NCI-H82 treated with DMSO at 0.1 percent for 48 hours (cell line): ENCODE results near the gene TENM4.

Experiments
- DNase-seq: peaks from one replicate; lab custom pipeline; 2025; ENCODE audit not compliant: unreplicated experiment; lab: John Stamatoyannopoulos, UW

TENM4 gene

DNA sequence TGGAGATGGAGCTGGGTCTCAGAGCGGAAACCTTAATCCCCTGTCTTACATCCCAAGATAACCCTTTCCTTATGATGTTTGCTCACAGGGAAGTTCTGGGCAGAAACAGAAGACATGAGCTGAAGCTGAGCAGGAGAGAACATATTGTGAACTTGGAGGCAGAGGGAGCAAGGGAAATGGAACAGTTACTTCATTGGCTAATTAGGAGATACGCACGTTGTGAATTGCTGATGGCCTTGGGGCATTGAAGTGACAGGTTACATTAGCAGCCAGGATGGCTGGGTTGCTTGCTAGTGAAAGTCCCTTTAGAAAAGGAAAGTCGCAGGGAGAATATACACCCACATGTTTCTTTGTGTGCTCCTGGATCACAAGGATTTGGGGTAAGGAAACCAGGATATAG, 48.7 kb downstream of the TENM4 start:
- DNase-seq: no peak

DNA sequence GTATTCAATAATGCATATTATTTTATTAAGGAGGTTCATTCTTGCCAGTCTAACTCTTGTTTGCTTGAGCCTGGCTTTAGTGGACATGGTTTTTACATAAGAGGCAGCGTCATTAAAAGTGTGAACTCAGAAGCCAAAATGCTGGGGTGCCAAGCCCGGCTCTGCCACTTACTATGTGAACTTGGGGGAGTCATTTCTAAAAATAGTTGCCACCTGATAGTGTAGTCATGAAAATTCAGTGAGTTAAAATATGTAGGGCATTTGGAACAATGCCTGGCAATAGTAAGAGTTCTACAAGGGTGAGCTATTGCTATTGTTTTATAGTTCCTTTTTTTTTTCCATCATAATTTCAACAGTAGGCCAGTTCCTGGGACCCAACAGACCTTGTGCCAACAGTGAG, 49.9 kb downstream of the TENM4 start:
- DNase-seq: no peak

DNA sequence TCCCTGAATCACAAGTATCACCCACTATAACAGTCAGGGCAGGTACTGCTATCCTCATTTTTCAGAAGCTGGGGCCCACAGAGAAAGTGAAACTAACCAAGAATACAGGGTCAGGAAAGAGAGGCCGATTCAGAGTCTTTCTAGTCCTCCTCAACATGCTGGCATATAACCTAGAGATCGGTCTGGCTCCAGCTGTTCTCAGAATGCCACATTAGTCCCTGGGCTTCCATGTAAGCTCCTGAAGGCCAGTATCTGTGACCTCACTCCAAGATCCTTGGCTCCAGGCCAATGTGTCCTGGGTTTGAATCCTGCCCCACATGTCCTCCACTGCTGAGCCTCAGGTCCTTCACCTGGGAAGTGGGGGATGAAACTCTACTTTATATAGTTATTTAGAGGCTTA, 50.4 kb downstream of the TENM4 start:
- DNase-seq: no peak

DNA sequence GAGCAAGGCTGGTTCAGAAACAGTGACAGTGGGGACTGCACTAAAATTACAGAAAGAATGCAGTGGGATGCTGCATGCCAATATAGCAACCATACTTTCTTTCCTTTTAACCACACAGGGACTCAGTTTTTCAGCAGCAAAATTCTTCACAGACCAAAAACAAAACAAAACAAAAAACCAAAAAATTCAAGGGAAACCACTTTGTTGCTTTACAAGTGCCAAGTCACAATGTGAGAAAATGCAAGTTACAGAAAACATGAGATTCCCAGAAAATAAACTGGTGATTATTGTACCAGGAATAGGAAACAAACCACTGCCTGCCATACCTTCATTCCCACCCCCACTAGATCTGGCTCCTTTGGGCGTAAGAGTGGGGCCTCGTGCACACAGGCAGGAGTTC, 52.6 kb downstream of the TENM4 start:
- DNase-seq: no peak

DNA sequence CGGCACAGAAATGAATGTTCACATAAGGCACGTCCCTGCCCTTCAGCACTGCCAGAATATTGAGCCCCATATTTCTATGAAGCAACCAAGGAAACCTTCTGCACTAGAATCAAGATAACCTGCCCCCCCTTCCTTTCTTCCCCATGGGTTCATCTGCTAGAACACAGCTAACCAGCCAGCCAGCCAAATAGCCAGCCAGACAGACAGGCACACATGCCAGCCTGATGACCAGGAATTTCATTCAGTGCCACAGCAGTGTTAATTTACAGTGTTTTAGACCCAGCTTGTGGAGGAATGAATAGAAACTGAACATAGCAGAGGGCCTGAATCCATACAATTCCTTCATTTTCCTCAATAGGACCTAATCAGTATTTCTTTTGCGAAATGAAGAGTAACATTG, 57.0 kb downstream of the TENM4 start:
- DNase-seq: no peak

DNA sequence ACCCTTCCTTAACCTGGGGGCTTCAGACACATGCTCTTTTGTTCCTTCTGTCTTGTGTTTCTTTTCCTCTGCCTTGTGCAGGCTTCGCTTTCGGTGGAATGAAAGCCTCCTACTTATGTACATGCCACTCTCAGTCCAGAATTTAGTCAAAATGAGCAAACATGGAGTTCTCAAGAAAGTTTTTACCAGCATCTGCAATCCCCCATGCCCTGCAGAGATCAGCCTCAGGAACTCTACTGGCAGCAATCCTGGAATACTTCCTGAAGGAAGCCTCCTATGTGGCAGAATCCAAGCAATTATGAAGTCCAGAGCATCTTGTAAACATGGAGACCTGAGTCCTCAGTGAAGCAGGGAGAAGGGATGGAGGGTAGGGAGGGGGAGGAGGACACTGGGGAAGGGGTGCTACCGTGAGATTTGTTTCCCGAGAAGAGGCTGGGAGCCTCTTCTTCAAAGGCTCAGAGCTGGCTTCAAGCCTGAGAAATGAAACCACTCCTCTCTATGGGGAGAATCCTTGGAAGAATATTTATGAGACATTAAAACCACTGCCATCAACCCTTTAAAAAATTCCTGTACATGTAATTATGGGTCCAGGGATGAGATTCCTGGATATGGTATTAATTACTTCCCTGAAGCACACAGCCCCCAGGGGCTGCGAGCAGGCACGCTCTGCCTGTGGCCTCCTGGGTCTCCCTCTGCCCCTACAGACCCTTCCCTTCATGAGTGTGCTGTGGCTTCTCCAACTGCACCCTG, 58.4 kb downstream of the TENM4 start:
- DNase-seq: no peak

DNA sequence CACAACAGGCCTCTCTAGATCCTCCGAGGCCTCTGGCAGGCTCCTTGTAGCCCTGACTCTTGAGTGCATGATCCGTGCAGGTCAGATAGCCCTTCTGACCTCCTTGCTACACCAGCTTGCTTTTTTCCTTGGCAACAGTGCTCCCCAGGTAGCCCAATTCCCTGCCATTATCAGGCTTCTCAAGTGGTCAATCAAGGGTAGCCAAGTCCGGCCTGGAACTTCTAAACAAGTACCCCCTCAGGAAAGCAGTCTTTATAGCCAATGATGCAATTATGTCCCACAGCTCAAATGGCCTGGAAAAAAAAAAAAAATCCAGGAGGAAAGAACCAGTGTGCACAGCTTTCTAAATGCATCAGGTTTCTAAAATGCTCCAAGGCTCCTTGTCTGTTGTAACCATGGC, 59.8 kb downstream of the TENM4 start:
- DNase-seq: no peak

DNA sequence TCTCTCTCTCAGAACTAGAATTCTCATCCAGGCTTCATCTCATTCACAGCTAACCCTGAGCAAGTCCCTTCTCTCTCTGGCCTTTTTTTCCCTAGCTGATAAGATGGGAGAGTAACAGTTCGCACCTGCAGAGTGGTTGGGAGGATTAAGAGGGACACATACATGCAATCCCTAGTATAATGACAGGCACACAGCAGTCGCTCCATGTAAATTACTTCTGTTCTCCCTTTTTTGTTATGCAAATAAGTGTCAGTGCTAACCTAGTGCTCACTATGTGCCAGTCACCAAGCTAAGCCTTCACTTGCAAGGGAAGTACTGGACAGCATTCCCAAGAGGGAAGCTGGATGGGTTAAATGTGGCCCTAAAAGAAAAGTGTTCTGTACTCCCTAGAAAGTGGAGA, 63.4 kb downstream of the TENM4 start:
- no peak for DNase-seq

DNA sequence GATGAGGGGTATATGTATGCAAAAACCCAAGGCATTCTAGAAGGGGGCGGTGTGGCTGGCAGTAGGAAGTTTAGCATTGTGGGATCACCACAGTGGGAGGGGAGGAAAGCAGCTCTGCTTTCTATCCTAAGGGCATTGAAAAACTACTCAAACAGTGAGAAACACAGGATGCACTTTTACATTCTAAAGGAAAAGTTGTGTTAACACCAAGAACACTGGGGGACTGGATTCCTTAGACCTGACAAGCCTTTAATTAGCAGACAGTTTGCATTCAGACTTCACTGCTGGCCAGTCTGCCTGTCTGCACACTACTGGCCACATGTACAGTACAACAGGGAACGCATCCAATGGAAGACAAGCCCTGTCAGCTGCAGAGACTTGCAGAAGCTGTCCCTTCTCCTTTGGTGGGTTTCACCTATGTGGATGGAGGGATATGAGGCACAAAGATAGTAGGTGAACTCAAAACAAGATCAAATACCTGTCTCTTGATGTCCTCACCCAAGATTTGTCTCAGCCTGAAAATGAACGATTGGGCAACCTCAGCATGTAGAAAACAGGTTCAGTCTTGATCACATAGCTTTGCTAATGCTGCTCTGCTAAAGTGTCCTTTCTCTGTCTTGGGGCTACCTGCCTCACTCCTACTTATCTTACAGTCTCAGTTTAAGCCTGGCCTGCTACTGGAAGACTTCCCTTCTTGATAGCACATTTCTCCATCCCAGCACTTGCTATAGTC, 64.8 kb downstream of the TENM4 start:
- DNase-seq: no peak

DNA sequence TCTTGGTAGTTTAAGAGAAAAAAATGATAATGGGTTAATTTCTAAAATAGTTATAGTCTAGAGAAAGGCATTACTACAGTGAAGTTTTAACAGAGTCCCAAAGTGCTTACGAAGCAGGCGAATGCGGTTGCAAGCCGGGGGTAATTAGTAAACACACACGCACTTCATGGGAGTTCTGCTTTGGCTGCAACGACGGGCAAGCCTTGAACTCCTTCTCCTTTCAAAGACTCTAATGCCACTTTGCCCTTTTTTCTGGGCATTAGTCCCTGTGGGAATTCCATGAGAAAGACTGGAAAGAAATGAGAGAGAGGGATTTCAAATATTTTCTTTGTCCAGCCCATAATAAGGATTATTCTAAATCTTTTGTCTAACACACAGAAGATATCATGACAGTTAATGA, 66.1 kb downstream of the TENM4 start:
- no peak for DNase-seq

DNA sequence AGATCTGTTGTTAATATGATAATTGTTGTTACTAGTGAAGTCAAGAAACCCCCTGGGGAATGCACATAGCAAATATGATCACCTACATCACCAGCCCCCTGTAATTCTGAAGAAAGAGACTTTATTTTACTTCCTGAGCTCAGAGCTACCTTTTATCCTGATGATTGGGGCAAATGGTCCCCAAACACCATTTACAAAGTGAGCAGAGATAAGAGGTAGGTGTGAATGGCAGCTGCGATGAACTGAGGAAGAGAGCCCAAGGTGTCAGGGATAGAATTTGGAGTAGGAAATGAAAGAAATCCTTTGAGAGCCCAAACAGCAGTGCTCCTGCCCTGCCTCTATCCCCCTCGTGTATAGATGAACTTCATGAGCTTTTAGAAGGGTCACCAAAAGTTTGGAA, 69.1 kb downstream of the TENM4 start:
- no peak for DNase-seq

DNA sequence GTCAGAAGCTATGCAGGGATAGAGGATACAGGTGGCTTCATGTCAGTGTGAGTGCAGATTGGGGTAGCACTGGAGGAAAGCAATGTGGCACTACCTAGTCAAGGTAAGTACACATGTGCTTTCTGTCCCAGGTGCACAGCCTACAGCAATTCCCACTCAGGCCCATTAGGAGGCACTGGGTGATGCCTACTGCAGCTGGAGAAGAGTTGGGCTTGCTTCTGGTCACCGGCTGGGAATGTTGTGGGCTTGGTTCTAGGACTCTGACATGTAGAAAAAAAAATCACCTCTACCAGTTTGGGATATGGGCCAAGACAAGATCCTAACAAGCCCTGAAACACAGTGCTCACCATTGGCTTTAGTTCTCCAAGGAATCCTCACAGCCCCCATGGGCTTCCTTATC, 69.7 kb downstream of the TENM4 start:
- DNase-seq: no peak

DNA sequence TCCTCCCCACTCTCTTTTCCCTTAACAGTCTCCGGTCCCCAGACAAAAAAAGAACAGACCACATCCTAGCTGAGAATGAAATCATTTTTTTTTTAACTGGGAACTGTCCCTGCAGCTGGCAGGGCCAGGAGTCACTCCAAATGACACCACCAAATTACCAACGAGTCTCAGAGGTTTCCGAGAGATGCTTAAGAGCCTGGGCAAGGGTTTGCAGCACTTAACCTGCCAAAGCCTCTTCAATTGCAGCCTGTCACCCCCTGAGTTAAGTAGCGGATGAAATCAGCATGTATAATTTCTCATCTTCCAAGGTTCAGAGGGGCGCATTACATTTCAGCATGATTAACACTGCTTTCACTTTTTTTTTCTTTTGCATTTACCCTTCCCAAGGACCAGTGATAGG, 71.8 kb downstream of the TENM4 start:
- no peak for DNase-seq

DNA sequence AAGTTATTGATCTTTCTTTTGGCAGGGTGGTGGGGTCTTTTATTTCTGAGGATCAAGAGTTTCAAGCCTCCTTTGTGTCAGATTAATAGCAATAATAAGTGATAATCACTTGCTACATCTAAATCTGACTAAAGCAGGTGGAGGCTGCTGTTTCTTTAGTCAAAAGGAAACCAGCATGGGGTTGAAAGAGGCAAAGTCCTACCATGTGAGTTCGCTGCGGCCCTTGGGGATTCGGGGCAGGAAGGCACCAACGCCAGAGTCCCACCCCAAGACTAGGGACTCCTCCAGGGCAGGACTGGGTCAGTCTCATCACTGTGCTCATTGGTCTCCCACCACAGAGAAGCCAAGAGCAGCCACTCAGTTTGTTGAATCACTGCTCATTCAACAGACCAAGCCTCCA, 73.0 kb downstream of the TENM4 start:
- no peak for DNase-seq

DNA sequence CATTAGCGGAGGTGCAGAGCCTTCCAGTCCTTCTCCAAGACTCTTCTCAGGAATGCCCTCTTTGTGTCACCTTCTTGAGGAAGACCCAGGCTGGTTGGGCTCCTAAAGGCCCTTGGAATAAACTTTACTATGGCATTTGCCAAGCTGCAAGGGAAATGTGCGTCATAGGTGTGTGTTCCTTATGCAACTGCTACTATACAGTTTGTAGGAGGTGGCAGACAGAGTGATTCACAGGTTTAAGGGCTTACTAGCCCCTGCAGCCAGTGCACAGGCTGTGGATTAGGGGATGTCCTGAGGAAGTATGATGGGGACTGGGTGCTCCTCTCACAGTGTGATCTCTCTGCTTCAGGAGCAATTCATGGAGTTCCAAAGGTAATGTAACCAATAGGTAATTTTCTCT, 74.6 kb downstream of the TENM4 start:
- DNase-seq: no peak

DNA sequence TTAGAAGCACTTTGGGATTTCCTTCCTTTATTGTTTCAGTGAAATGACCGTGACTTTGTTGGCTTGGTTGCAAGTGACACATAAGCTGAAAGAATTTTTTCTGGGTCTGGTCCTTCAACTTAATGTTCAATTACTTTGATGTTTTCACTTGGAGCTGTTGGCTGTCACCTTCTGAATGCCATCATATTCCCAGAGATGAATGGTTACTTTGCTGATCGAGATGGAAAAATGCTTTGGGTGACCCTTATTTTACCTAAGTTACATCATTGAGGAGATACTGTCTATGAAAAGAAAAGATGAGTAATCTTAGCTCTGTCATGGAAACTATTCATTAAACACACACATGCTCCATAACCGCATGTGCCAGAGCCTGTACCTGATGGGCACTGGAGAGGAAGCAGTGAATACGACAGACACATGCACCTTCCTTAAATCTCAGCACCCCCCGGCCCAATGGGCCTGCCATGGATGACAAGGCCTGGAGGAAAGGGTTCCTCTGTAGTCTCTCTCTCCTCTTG, 76.9 kb downstream of the TENM4 start:
- no peak for DNase-seq

DNA sequence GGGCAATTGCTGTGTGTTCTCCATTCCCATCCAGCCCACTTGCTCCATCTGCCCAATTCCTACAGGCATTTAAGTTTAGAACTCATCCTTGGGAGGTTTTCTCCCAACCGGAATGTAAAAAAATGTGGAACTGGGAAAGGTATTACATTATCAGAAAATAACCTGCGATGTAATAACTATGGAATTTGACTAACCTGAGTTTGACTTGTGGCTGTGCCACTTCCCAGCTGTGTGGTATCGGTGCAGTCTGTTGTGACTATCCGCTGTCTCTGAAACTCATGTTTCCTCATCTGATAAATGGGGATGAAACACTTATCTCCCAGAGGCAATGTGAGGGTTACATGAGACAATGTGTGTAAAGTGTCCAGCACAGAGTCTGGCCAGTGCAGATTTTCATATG, 77.6 kb downstream of the TENM4 start:
- DNase-seq: no peak

DNA sequence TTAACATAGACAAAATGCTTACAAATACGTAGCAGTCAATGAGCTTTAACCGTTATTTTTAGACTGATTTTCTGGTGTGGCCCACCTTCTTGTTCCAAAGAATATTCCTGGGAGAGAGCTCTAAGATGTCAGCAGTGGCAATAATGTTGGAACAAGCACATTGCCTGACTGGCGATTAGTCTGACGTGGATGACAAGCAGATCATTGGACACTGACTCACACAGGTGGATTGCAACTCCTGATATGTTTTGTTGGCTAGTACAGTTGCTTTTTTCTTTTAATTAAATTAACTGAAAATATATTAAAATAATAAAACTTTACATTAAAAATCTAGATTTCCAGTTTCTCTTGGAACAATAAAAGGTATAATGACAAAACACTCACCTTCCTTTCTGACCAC, 78.0 kb downstream of the TENM4 start:
- no peak for DNase-seq

DNA sequence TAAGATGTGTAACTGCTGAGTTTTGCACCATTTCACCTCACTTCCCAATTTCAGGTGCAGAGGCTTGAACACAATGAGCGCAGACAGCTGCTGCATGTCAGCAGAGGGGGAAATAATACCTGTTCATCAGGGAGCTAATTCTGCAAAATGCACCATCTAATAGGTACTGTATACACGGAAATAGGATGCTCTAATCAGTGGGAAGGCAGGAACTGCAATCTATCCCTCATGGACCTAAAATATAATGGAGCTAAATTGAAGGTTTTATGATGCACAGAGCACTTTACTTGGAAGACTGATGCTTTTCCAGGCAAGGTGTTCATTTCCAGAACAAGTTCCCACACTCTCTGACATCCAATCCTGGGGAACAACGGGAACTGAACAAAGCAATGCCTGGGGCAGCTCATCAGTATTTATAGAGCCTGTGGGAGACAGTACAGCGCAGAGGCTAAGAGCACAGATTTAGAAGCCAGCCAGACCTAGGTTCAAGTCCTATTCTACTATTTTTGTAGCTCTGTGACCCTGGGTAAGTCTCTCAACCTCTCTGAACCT, 78.5 kb downstream of the TENM4 start:
- DNase-seq: no peak

DNA sequence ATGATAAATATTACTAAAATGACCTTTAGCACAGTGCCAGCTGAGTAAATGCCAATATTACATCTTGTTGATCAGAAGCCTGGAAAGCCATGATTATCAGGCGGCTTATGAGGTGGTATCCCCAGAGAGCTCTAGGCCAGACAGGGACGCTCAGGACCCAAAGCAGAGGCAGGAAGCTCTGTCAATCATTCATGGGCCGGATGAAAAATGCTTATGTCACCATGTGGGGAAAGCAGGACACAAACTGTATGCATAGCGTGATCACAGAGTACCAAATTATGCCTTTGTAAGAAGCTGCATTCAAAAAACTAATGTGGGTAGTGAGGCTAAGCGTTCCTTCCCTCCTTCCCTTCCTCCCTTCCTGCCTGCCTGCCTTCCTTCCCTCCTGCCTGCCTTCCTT, 82.6 kb downstream of the TENM4 start:
- DNase-seq: no peak

DNA sequence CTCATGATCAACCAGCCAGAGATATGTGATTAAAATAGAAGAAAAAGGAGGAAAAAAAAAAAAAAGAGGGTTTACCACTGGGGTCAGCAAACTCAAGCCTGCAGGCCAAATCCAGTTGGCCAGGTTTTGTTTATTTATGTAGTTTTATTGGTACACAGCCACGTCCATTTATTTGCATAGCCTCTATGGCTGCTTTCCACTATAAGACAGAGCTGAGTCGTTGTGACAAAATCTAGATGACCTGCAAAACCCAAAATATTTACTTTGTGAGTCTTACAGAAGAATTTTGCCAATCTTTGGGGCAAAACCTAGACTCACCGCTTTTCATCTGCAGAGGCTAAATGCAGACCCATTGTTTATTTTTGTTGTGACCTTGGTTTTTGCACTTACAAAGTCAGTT, 87.1 kb downstream of the TENM4 start:
- DNase-seq: no peak

DNA sequence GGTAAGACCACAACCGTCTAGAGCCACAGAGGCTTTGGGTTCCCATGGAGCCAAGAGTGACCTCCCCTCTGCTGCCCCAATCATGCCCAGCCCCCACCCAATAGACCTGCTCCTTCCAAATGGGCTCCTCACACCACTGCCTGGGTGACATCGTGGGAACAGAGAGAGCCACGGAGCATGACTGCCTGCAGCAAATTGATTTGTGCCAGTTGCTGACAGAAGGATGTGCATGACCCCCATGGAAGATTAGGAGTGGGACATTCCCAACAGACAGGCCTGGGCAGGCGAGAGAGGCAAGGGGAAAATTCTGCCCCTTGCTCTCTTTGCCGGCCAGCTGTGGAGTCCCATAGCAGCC, 88.5 kb downstream of the TENM4 start:
- no peak for DNase-seq
